Stimulated activated CD8-positive, alpha-beta memory T cell treated with anti-CD3 and anti-CD28 coated beads, Interleukin-15, amount 100 ng/mL, for 24 hours (primary cell): ENCODE data around the gene CSNK1D.

Experiments used
- DNase-seq: peaks from one replicate; pipeline ENCODE4 v3.0.0-alpha.2; 2020; ENCODE audit warnings: low read depth

The CSNK1D gene

DNA sequence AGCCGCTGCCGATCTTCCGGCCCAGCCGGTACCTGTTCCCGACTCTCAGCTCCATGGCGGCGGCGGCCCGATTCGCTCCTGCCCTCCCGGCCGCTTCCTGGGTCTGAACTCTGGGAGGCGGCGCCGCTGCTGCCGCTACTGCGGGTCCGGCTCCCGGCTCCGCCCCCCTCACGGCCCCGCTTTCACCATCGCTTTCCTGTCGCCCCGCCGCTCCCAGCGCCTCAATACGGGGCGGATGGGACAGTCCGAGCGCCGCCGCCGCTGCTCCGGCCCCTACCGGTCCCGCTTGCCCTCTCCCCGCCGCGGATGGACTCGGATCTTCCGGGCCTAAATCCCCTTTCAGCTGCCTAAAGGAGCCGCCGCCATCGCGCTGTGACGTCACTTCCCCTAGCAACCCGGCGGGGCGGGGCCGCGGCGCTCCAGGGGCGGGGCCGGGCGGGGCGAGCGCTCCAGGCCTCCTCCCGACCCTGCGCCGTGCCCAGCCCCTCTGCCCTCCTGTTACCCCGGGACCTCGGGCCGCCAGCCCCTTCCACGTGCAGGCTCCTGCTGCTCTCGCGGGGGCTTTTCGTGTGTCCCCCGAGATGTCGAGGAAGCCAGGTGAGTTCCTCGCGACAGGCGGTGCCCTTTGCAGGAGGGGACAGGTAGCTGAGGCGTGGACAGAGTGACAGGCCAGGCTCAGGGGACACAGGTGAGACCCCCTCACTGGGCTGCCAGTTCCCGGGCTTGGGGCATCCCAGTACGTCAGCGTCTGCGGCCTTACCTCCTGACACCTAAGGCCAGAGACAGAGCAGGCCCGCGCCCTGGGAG, at the start of gene CSNK1D:
Gene CSNK1D (minus strand): TSS at position 374 of the 807 bp plus-strand sequence. CDS start 319 bp downstream, at position 55.
- DNase-seq: peak; percentile 97

DNA sequence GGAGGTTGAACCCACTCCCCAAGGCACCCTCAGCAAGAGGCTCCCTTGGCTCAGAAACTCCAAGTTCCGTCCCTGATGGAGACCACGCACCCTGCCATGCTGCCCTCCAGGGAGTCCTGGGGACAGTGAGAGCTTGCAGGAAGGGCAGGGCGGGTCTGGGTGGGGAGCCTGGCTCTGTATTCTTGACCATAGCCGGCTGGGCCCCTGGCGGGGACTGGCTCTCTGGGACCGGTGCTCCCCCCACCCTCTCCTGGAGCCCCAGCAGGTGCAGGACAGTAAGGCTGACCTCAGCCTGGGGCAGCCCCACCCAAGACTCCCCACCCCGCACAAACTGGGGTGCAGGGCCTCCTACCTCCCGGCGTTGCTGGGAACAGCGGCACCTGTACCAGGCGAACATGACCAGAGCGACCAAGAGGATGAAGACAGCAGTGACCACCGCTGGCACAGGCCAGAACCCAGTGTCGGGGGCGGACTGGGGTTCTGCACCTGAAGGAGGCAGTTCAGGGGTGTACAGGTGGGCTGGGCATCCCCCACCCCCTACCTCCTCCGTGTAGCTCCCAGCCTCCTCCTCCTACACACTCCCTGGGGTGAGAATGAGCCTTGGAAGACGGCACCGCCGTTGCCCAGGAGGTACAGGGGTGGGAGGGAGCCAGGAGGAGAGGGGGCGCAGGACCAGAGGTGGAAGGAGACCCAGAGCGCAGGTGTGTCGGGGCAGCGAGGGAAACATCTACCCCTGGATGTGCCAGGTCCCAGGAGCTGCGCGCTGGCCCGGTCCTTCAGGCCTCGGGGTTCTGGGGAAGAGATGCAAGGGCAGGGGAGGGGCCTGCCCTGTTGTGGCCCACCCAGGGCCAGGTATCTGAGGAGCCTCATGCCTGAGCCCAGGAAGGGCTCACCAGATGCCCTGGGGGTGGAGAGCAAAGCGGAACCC, 49.3 kb upstream of the CSNK1D start:
- no peak for DNase-seq

DNA sequence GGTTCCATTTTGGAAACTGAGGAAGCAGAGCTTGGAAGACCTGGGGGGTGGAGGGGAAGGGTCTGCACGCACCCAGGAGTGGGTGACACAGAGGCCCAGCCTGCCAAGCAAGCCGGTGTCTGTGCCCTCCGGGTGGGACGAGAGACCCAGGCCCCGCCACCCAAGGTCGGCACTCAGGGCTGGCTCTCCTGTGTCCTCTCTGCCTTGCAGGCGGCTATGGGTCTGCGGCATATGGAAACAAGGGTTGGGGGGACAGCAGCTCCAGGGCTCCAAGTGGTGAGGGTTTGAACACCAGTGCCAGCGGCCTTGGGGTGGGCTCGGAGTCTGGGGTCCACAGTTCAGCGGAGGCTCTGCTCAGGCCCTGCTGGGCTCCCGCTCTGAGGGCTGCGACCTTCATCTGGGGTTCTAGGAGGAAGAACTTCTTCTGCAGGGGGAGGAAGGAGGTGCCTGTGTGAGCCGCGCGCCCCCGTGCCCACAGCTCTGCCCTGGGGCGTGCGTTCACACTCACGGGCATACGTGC, 48.5 kb upstream of the CSNK1D start:
- DNase-seq: no peak

DNA sequence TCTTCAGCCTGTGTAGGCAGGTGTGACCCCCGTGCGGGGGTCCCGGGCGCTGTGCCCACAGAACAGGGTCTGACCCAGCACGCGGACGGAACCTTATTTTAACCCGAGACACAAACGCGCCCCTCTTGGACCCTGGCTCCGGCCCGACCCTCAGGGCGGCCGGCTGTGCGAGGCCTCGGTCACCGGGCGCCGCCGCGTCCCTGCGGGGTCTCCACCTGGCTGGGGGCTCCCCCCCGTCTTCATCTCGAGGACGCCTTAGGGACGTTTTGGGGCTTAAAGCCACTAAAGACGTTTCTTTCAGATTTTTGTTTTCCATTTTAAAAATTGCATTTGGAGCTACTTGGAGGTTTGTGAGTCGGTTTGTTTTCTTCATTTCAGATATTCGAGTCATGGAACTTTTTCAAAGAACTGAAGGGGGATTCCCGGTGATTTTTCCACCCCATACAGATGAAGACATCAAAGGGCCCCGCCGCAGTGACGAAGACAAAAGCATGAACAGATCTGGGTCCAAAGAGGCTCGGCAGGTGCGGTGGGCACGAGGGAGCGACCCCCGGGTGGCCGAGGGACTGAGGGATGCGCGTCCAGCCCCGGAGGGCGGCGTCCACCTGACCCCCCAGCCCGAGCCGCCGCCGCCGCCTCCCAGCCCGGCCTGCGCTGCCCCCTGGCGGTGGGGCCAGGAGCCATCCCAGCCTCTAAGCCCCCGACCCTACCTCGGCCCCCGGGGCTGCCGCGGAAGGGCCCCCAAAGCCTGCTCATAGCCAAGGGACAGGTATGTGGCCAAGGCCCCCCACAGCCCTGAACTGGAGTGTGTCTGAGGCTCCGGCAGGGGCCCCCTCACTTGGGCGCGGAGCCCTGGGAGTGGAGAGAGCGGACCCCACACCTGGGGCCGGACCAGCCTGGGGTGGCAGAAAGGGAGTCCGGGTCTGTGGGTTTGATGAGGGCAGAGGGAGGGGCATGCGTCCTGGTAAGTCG, 47.7 kb upstream of the CSNK1D start:
- DNase-seq: peak; percentile 49

DNA sequence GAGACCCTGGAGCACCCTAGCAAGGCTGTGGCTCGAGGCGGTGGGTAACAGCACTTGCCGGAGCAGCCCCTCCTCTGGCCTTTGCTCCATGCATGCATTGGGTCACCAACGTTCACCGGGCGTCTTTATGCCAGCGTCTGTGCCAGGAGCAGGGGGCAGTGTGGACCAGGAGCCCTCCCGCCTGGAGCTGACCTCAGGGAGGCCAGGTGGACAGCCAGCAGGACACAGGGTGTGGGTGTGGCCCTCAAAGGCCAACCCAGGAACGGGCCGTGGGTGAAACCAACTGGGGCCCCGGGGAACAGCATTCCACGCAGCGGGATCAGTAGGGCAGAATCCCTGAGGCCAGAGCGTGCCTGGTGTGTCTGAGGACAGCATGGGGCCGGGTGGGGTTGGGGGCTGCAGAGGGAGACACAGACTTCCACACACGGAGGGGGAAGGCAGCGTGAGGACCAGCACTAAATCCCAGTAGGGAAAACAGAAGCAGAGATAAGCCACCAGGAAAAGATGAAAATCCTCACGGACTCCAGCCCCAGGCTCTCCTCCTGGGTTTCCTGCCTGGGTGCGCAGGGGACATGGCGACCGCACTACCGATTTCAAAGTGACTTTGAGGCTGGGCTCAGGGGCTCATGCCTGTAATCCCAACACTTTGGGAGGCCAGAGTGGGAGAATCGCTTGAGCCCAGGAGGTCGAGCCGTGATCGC, 46.8 kb upstream of the CSNK1D start:
- no peak for DNase-seq

DNA sequence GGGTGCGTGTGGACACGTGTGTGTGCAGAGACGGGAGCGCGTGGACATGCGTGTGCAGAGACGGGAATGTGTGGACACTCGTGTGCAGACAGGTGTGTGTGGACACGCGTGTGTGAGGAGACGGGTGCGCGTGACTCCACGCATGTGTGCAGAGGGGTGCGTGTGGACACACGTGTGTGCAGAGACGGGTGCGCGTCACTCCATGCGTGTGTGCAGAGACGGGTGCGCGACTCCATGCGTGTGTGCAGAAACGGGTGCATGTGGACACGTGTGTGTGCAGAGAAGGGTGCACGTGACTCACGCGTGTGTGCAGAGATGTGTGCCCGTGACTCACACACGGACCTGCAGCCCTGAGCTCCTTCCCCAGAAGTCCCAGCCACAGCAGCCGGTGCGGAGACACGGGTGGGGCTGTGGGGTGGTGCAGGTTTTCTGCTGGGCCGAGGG, 46.1 kb upstream of the CSNK1D start:
- no peak for DNase-seq

DNA sequence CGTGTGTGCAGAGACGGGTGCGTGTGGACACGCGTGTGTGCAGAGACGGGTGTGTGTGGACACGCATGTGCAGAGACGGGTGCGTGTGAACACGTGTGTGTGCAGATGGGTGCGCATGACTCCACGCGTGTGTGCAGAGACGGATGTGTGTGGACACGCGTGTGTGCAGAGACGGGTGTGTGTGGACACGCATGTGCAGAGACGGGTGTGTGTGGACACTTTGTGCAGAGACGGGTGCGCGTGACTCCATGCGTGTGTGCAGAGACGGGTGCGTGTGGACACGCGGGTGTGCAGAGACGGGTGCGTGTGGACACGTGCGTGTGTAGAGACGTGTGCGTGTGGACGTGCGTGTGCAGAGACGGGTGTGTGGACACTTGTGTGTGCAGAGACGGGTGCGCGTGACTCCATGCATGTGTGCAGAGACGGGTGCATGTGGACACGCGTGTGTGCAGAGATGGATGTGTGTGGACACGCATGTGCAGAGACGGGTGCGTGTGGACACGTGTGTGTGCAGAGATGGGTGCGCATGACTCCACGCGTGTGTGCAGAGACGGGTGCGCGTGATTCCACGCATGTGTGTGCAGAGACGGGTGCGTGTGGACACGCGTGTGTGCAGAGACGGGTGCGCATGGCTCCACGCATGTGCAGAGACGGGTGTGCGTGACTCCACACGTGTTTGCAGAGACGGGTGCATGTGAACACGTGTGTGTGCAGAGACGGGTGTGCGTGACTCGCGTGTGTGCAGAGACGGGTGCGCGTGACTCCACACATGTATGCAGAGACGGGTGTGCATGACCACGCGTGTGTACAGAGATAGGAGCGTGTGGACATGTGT, 45.5 kb upstream of the CSNK1D start:
- no peak for DNase-seq

DNA sequence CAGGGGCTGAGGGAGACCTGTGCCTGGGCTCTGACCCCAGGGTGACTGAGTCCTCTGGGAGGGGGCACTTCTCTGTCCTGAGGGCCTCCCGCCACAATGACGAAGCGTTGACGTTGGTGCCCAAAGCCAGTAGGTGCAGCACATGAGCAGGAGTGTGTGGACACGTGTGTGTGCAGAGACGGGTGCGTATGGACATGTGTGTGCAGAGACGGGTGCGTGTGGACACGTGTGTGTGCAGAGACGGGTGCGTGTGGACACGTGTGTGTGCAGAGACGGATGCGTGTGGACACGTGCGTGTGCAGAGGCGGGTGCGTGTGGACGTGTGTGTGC, 44.6 kb upstream of the CSNK1D start:
- no peak for DNase-seq

DNA sequence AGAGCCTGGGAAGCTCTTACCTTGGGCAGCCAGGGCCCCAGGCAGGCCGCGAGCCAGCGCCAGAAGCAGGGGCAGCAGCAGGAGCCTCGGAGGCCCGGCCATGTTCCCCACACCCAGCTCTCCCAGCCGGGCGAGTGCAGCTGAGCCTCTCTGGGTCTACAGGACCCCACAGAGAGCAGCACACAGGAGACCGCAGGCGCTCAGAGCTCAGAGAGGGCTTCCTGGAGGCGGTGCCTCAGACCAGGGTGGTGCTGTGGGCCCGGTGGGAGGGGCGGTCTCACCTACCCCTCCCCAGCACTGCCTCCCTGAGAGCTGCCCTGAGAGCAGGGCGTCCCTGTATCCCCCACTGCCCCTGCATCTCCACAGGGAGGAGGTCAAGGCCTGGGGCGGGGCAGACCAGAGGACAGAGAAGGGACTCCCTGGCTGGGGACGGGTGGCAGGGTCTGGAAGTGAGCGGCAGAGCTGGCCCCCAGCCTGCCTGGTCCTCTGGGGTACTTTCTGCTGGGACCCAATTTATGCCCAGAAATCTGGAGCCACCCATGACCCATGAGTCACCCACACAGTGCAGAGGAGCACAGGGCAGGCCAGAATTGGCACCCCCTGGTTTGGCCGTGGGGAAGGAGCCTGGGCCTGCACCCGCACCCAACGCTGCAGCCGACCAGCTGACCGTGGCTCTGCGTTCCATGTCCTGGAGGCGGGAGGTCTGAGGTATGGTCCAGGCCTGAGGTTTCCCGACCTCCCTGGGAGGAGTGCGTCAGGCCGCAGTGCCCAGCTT, 44.1 kb upstream of the CSNK1D start, which contains the start of gene CD7:
Gene CD7 (minus strand): TSS at position 215 of the 775 bp plus-strand sequence. CDS start 113 bp downstream, at position 102.
- no peak for DNase-seq

DNA sequence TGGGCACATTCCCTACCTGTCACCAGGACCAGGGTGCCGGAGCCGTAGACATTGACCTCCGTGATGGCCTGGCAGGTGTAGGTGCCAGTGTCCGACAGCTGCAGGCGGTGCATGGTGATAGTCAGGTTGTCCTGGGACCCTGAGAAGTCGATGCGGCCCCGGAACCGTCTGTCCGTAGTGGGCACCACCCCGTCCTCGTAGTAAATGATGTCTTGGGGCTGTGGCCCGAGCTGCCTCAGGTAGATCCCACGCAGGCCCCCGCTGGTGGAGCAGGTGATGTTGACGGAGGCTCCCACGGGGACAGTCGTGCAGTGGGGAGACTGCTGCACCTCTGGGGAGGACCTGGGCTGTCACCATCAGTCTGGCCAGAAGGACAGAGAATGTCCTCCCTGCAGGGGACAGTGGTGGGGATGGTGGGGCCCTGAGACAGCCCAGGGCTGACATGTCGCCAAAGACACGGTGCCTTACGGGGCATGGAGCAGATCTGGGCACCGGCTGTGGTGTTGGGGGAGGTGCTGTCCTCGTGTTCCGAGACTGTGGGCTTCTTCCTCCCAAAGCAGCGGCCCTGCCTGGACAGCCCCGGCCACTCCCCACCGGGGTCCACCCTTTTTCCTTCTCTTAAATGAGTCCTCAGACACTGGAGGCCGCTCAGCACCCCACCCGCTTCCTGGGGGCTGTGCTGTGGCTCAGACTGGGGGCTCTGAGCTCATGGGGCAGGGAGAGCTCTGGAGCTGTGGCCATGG, 43.3 kb upstream of the CSNK1D start:
- no peak for DNase-seq

DNA sequence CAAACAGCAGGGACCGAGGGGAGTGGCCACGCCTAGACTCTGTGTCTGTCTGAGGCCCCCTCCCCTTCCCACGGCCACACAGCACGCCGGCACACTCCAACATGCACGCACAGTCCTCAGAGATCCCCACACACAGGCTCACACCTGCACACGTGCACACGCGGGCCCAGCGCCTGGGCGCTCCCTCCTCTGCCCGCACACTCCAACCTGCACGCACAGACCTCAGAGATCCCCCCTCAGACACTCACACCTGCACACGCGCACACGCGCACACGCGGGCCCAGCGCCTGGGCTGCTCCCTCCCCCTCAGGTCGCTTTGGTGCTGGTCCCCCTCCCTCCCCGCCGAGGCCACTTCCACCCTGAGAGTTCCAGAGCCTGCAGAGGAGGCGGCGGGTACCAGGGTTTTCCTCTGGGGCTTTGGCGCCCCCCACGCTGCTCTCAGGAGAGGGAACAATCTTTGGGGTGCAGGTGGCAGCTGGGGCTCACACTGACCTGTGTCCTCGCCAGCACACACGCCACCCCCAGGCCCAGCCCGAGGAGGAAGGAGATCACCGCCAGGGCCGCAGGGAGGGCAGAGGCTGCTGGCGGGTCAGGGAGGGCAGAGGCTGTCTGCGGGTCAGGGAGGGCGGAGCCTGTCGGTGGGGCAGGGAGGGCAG, 42.3 kb upstream of the CSNK1D start:
- DNase-seq: no peak

DNA sequence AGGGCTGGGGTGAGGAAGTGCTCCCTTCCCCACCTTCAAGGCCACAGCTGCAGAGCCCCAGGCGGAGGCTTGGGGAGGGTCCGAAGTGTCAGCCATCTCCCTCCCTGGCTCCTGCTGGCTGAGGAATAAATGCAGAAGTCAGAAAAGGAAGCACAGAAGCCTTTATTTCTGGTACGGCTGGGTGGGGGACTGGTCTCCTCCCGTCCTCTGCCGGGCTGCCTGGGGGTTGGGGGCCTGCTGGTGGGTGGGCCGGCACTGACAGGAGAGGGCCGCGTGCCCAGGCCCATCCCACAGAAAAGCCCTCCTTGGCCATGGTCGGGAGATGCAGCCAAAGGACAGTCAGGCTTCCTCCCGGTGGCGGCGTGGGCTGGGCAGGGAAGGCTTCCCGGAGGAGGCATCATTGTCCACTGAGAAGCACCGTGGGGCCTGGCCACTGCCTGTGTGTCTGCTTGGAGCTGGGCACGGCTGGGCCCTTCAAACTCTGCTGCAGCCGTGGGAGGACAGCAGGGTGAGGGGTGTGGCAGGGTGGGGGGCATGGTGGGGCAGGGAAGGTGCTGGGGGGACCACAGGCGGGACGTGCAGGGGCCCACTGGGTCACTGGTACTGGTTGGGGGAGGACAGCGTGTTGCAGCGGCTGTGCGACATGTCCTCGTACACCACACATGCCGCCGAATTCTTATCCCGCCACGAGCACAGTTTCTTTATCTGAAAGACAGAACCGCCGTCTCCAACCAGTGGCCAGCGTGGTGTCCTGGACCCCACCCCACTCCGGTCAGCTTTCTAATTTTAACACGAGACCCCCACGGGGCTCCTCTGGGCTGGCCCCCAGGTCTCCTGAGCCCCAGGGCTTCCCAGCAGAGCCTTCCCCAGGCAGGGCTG, 41.5 kb upstream of the CSNK1D start:
- no peak for DNase-seq

DNA sequence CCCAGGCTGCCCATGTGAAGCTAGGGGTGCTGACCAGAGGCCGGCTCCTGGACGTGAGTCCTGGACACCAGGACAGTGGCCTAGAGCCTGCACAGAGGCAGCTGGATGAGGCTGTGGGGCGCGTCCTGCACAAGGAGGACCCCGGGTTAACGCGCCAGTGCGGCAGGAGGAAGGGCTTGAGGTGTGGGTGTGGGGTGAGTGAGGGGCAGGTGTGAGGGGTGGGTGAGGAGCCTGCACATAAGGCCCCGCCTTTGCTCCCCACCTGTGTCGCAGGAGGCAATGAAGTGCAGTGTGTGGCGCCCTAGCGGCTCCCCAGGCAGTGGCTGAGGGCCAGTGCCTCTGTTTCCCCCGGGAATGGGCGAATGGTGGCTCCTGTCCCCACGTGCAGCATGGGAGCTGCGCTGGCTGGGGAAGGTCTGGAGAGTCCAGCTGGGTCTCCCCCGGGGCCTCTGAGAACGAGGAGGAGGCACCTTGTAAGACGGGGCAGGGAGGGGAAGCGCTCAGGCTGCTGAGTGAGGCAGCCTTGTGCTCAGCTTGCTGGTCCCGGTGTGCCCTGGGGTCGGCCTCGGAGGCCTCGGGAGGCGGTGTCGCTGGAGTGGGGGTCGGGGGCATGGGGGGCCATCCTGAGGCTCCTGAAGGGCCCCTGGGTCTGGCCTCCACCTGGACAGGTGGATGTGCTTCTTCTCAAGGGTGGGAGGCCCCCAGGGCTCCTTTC, 40.7 kb upstream of the CSNK1D start:
- DNase-seq: no peak

DNA sequence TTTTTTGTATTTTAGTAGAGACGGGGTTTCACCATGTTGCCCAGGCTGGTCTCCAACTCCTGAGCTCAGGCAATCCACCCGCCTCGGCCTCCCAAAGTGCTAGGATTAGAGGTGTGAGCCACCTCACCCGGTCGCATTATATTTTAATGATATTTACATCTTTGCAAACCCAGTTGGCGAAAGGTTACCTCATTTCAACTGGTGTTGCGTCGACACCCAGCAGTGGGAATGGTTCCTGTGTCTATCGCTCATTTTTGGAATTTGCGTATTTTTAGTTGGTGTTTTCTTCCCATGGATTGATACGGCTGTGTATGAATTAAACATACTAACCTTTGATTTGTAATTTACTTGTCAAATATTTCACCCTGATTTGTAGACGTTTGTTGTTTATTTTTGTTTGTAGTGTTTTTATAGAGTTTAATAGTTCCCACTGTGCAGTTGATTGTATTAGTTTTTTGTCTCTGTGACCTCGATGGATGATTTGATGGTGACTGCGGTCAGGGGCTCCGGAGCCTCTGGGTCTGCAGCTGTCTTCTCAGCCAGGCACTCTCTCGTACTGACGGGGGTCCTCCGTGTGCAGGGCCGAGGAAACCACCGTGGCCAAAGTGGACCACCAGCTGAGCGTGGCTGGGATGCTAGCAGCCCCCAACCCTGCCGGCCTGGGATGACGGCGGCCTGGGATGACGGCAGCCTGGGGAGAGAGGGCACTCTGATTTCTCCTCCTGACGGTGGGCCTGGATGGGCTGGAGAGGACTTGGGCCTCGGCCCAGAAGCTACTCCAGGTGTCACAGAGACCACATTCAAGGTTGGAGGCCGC, 39.9 kb upstream of the CSNK1D start:
- no peak for DNase-seq

DNA sequence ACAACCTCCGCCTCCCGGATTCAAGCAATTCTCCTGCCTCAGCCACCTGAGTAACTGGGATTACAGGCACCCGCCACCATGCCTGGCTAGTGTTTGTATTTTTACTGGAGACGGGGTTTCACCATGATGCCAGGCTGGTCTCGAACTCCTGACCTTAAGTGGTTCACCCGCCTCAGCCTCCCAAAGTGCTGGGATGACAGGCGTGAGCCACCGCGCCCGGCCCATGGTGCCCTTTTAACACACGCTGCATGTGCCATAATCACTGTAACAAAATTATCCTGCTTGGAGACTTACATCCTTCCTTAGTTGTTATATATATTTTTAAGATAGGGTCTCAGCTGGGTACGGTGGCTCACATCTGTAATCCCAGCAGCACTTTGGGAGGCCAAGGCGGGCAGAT, 38.5 kb upstream of the CSNK1D start:
- DNase-seq: no peak
